K562 (cell line): ENCODE data around the gene HPS1. TPM values are rescaled to one million over a fixed set of nuclear protein-coding genes. Genes with fewer than 3 reads are reported as not detected.

Experiments
- ATAC-seq: fragments of 200-7000 bp; cut with Tn5 transposase; 3 replicates; pipeline ENCODE4 v1.9.1; 2020; ENCODE audit warnings: moderate library complexity
- BruUV-seq: library from RNA; stranded (reverse); fragments of 400-500 nt; replicated peaks from 2 replicates; lab custom pipeline; 2021; lab: Mats Ljungman, UMichigan
- CTCF ChIA-PET: fragments of 300-600 bp; formaldehyde crosslinking; extraction: SDS; loops from one replicate; lab custom pipeline; 2021; ENCODE audit warnings: low intra/inter-chr PET ratio; lab: Yijun Ruan, JAX
- POLR2A ChIA-PET: fragments of 300-600, 350-650 bp; sonication (Branson Sonifier 250); formaldehyde crosslinking; extraction: SDS; loops from one replicate; lab custom pipeline; 2021; ENCODE audit warnings: antibody characterized with exemption, inconsistent platforms; lab: Yijun Ruan, JAX
- DNase-seq, 4 experiments: peaks; one replicate each; pipeline versions ENCODE4 v3.0.0 to v3.0.0-alpha.2; 2011 to 2018; ENCODE audit warnings: low spot score in 3 of 4, mixed read lengths in 3 of 4; ENCODE audit errors: extremely low read depth in 1 of 4
- FAIRE-seq: peaks from 2 replicates; lab custom pipeline; 2011; peaks lifted over from hg19 to GRCh38; lab: Jason Lieb, UNC
- H2AFZ ChIP-seq: 2 replicates; pipeline ENCODE4 v1.6.0; 2011; ENCODE audit warnings: low read depth, low read length, control low read depth, inconsistent platforms
- H3K27ac ChIP-seq: fragments of 200-600 bp; 3 replicates; pipeline ENCODE4 v1.8.0; 2011; ENCODE audit warnings: low read depth, mild to moderate bottlenecking, control low read depth, inconsistent platforms, low read length, moderate library complexity, mixed read lengths; ENCODE audit errors: extremely low read depth
- H3K27me3 ChIP-seq, 2 experiments: fragments of 300-600 bp in 1 of 2; 2 replicates in 1 of 2; 3 replicates in 1 of 2; pipeline versions ENCODE4 v1.6.0 to v1.8.0; 2011; ENCODE audit warnings: inconsistent platforms in 2 of 2, low read length in 2 of 2, mild to moderate bottlenecking in 1 of 2, mixed read lengths in 1 of 2, moderate library complexity in 1 of 2; ENCODE audit not compliant: control insufficient read depth in 2 of 2, insufficient read depth in 2 of 2
- H3K36me3 ChIP-seq: fragments of 300-600 bp; 3 replicates; pipeline ENCODE4 v1.8.0; 2011; ENCODE audit warnings: mild to moderate bottlenecking, low read length, inconsistent platforms; ENCODE audit not compliant: control insufficient read depth, insufficient read depth
- H3K4me1 ChIP-seq, 2 experiments: fragments of 200-600 bp in 1 of 2; replicated peaks in 1 of 2; 2 replicates in 1 of 2; 3 replicates in 1 of 2; pipeline versions ENCODE4 v1.5.1 to v1.8.0; 2011; ENCODE audit warnings: inconsistent platforms in 2 of 2, low read length in 2 of 2, mild to moderate bottlenecking in 1 of 2, mixed read lengths in 1 of 2, moderate library complexity in 1 of 2; ENCODE audit not compliant: control insufficient read depth in 2 of 2, insufficient read depth in 2 of 2
- H3K4me2 ChIP-seq: 2 replicates; pipeline ENCODE4 v1.6.1; 2011; ENCODE audit warnings: low read length, control low read depth, inconsistent platforms, mixed read lengths; ENCODE audit not compliant: insufficient read depth
- H3K4me3 ChIP-seq: fragments of 200-600 bp; sonication (generic), shearing (Covaris generic); 2 replicates; pipeline ENCODE4 v1.5.1; 2016; ENCODE audit warnings: control low read depth, inconsistent platforms
- H3K79me2 ChIP-seq: fragments of 200-600 bp; 3 replicates; pipeline ENCODE4 v1.8.0; 2011; ENCODE audit warnings: low read length, inconsistent platforms; ENCODE audit not compliant: control insufficient read depth, insufficient read depth
- H3K9ac ChIP-seq, 2 experiments: 2 replicates each; pipeline versions ENCODE4 v1.6.0 to v1.6.1; 2011; ENCODE audit warnings: low read depth in 2 of 2, low read length in 2 of 2, control low read depth in 1 of 2, inconsistent platforms in 1 of 2, mild to moderate bottlenecking in 1 of 2, mixed read lengths in 1 of 2; ENCODE audit not compliant: insufficient read depth in 1 of 2
- H3K9me1 ChIP-seq: one replicate; pipeline ENCODE4 v1.6.0; 2011; ENCODE audit warnings: inconsistent platforms, mild to moderate bottlenecking, low read length, moderate library complexity; ENCODE audit not compliant: control insufficient read depth, insufficient read depth
- H3K9me3 ChIP-seq: replicated peaks from 2 replicates; pipeline ENCODE4 v1.5.1; 2011; ENCODE audit warnings: low read depth, low read length, inconsistent platforms; ENCODE audit not compliant: control insufficient read depth, insufficient read depth
- H4K20me1 ChIP-seq: replicated peaks from 2 replicates; pipeline ENCODE4 v1.6.1; 2011; ENCODE audit warnings: low read length, inconsistent platforms, mixed read lengths; ENCODE audit not compliant: control insufficient read depth, insufficient read depth
- HMG20A ChIP-seq: fragments of 450-650 bp; formaldehyde crosslinking; conservative IDR thresholded peaks from 2 replicates; pipeline ENCODE4 v1.4.0; 2020; ENCODE audit warnings: mild to moderate bottlenecking, mixed read lengths
- PYGO2 ChIP-seq: fragments of 450-650 bp; IDR thresholded peaks from 2 replicates; pipeline ENCODE4 v1.6.1; 2016; ENCODE audit warnings: mild to moderate bottlenecking, missing genetic modification characterization, moderate library complexity, missing compliant biosample characterization
- SNAPC5 ChIP-seq: fragments of 250-450 bp; sonication (Bioruptor Pico); IDR thresholded peaks from 2 replicates; pipeline ENCODE4 v1.8.0; 2021; ENCODE audit warnings: moderate library complexity, mild to moderate bottlenecking, inconsistent platforms
- SRF ChIP-seq, 2 experiments: fragments of 250-450, 450-650 bp in 1 of 2; sonication (Bioruptor Pico) in 1 of 2; sonication (generic) in 1 of 2; formaldehyde crosslinking; IDR thresholded peaks; 2 replicates each; pipeline versions ENCODE4 v1.5.0 to v1.5.1; 2020 to 2022; ENCODE audit warnings: mild to moderate bottlenecking in 1 of 2, missing genetic modification reagents in 1 of 2
- WGBS: fragments of 100-300 bp; shearing (Covaris generic); methylation state at CpG from one replicate; pipeline ENCODE4 v1.1.6; 2016; ENCODE audit warnings: low coverage, mixed read lengths; ENCODE audit not compliant: insufficient coverage; ENCODE audit errors: missing lambda C conversion rate; 5-methylcytosine and 5-hydroxymethylcytosine counted together
- in situ Hi-C: fragments of 300-500 bp; cut with MboI; formaldehyde crosslinking; loops from 4 replicates; pipeline ENCODE4 v1.15.0; 2018; ENCODE audit warnings: inconsistent platforms, mixed read lengths
- intact Hi-C: fragments of 100-400 bp; cut with micrococcal nuclease; formaldehyde crosslinking; loops from 2 replicates; pipeline ENCODE4 v1.14.2; 2022
- polyA plus RNA-seq, 8 experiments: library from polyadenylated mRNA; depleted of rRNA in 4 of 8; stranded (reverse) in 5 of 8; unstranded in 3 of 8; fragments of >200 nt; fragmentation: Nextera tagmentation in 2 of 8; fragmentation: Illumina TruSeq in 1 of 8; extraction: Ambion mirVana in 2 of 8; extraction: Trizol in 1 of 8; gene quantifications; 2 replicates each; pipeline versions ENCODE4 v1.2.1 to v1.2.3, GENCODE V29; 2011 to 2014; ENCODE audit warnings: inconsistent platforms in 1 of 8, missing spikeins in 1 of 8
- total RNA-seq, 7 experiments: library from RNA; depleted of rRNA in 6 of 7; stranded (reverse); fragments of >200 nt in 6 of 7; fragmentation: Illumina TruSeq in 2 of 7; extraction: Trizol in 2 of 7; gene quantifications; 2 replicates each; pipeline versions ENCODE4 v1.2.1 to v1.2.3, GENCODE V29; 2011 to 2021; ENCODE audit warnings: low replicate concordance in 1 of 7
- TF ChIP-seq, protein P1 (sequence below): IDR thresholded peaks from 3 replicates; pipeline ENCODE4 v1.6.1; 2011; ENCODE audit warnings: borderline replicate concordance, mild to moderate bottlenecking, moderate library complexity; ENCODE audit not compliant: insufficient read length; ENCODE audit errors: extremely low read depth

The HPS1 gene
- total and polyA plus RNA-seq, 9 of the 15 experiments (the other 6 are each of a cell fraction or from before 2014, with no cell fraction given) = 18.1 to 43.6 (median 26.3) TPM

DNA sequence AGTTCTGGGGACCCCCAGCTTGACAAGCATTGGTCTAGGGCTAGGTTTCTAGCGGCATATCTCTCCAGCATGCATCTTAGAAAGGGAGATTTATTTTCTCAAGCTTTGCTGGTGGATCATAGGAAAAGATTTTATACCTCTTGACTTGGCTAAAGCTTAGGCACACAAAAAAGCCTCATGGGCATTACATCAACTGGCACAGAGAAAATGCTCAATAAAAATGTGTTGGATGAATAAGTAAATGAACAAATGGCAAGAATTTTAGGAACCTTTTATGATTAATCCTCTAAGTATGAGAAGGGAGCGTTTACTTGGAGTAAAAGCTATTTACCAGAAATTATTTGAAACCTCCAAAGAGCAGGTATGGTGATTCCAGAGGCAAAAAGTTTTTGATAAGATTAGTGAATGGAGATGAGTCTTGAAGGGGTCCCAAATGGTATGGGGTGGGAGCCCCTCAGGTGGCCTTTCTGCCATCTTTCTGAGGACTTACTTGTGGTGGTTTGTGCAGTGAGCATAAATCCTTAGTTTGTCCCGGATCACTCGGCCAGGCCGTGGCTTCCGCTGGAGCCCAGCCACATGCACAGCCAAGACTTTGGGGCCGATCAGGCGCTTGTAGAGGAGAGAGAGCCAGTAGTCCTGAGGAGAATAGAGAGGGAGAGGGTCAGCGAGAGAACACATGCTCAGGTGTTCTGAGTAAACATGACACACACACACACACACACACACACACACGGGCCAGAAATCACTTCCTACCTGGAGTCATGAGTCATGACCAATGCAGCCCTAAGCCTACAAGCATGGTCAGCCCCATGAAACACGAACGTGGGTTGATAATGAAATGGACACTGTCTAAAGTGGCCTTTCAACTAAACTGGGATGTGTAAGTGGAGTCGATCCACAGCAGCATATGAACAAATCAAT is 43.1 kb upstream of the HPS1 start (continued):
- TF ChIP-seq, protein P1, sequence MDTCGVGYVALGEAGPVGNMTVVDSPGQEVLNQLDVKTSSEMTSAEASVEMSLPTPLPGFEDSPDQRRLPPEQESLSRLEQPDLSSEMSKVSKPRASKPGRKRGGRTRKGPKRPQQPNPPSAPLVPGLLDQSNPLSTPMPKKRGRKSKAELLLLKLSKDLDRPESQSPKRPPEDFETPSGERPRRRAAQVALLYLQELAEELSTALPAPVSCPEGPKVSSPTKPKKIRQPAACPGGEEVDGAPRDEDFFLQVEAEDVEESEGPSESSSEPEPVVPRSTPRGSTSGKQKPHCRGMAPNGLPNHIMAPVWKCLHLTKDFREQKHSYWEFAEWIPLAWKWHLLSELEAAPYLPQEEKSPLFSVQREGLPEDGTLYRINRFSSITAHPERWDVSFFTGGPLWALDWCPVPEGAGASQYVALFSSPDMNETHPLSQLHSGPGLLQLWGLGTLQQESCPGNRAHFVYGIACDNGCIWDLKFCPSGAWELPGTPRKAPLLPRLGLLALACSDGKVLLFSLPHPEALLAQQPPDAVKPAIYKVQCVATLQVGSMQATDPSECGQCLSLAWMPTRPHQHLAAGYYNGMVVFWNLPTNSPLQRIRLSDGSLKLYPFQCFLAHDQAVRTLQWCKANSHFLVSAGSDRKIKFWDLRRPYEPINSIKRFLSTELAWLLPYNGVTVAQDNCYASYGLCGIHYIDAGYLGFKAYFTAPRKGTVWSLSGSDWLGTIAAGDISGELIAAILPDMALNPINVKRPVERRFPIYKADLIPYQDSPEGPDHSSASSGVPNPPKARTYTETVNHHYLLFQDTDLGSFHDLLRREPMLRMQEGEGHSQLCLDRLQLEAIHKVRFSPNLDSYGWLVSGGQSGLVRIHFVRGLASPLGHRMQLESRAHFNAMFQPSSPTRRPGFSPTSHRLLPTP = no peak
- no peak for TF ChIP-seq SNAPC5

DNA sequence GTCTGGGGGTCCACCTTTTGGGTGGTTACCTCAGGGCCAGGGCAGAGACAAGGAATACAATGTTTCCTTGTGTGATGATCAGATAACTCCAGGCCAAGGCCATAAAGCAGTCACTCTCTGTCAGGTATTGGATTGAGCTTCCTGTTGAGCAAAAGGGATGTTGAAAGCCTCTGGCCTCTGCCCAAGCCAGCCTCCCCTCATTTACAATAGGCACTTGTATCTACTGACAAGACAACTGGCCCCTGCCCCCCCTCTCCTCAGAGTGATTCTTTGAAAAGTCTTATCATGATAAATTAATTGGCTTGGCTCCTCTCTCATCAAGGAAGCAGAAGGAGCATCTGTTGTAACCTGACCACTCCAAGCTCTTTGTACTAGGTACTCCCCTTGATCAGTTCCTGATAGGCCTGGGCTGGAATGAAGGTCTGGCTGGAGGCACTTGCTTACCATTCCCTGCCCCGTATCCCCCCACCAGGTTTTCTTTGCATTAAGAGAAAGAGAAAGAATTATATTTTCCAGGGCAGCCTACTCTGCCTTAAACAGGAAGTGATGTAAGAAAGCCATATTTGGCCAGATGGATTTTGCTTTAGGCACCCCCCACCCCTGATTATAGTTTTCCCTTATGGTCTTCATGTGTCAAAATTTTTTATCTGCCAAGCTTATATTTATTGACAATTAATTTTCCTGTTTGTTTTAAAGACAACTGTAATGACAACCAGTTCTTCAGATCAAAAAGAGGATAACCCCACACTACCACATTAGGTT is 42.1 kb upstream of the HPS1 start:
- Histone ChIP-seq H2AFZ (no peak overlapping the region), H3K9me3 (no peaks in the 10 kb centered on the region), H3K4me2 (no peak overlapping the region), H4K20me1 (no peaks in the 10 kb centered on the region), H3K36me3 (no peaks in the 10 kb centered on the region), H3K27ac (no peak overlapping the region), H3K9me1 (no peaks in the 10 kb centered on the region), H3K79me2 (no peaks in the 10 kb centered on the region), H3K27me3 (no peaks in the 10 kb centered on the region), H3K4me1 (no peaks in the 10 kb centered on the region), H3K4me3 (no peak overlapping the region), H3K9ac (no peak overlapping the region)
- DNase-seq (no peak), ATAC-seq (no peak), FAIRE-seq (no peak)
- TF ChIP-seq SRF (CRISPR knock-in tag; IDR thresholded peaks at IDR 0.05) (peak in 1 of 2 experiments; percentile 84; a peak in 2 of 4 replicates), PYGO2 (no peak), HMG20A (no peak)
- in situ Hi-C loops = no loop called here
- BruUV-seq = no TSS peak
- POLR2A ChIA-PET = interaction anchor here (0.6 to 1.0 kb wide), 2 partner anchors 11 to 457 kb away, joined by 3 read pairs; no protein-coding TSS in a partner anchor
- intact Hi-C loops = no loop called here
- CTCF ChIA-PET = no interaction called here
- WGBS = 0% methylated on average over 1 of the region's 1 CpG
